Bone marrow (tissue), 2 donors: ENCODE data around the gene HMBS.
"Not testable (repeated sequence)": the region's sequence is repeated elsewhere in the genome, so short reads cannot be mapped to it uniquely, and the experiment has no call there.

ENCODE experiments used
- DNase-seq, 2 donors: peaks; one replicate each; lab custom pipeline; 2025; lab: John Stamatoyannopoulos, UW

HMBS gene

GRCh38 chr11:119084663-119085436 is at the start of gene HMBS:
Gene HMBS, plus strand, starts transcription at chr11:119084881. Its CDS starts 153 bp downstream, at chr11:119085034.
- peak; percentile 88 to 94 for DNase-seq

GRCh38 chr11:119038884-119039283 is 45.8 kb upstream of the HMBS start:
- DNase-seq, result no peak

DNA sequence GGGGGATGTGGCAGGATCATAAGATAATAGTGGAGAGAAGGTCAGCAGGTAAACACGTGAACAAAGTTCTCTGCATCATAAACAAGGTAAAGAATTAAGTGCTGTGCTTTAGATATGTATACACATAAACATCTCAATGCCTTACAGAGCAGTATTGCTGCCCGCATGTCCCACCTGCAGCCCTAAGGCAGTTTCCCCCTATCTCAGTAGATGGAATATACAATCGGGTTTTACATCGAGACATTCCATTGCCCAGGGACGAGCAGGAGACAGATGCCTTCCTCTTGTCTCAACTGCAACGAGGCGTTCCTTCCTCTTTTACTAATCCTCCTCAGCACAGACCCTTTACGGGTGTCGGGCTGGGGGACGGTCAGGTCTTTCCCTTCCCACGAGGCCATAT is 45.2 kb upstream of the HMBS start:
- not testable (repeated sequence) for DNase-seq

- no peak for DNase-seq
Observed at GRCh38 chr11:119041821-119042514, 42.7 kb upstream of the HMBS start.

GRCh38 chr11:119042927-119043326 is 41.8 kb upstream of the HMBS start:
- no peak for DNase-seq

GRCh38 chr11:119044708-119045107 is 40.0 kb upstream of the HMBS start:
- no peak for DNase-seq

DNA sequence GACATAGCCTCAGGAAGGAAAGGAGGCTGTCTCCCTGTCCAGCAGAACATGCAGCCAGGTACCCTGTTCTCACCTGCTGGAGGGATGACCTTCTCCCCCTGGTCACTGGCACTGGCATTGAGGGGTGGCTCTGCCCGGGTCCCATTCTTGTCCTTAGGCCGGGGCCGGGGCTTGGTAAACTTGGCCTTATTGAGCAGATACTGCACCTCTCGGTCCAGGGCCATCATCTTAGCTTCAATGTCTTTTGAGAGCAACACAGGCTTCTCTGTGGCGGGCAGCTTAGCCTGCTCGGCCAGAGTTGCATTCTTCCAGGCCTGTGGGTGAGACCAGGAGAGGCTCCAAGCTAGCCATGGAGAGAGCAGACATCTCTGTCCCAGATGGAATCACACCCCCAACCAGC is 38.2 kb upstream of the HMBS start:
- no peak for DNase-seq

DNA sequence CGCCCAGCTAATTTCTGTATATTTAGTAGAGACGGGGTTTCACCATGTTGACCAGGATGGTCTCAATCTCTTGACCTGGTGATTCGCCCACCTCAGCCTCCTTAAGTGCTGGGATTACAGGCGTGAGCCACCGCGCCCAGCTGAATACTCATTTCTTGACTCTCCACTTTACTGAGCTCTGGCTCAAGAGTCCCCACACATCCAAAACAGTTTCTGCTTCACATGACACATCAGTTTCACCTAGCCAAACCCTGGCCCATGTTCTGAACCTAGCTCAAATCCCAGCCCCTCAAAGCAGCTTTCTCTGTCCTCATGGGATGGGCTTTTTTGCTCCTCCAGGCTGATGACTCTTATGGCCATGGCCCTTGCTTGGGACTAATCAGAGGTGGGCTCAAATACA is 37.5 kb upstream of the HMBS start:
- no peak for DNase-seq

DNA sequence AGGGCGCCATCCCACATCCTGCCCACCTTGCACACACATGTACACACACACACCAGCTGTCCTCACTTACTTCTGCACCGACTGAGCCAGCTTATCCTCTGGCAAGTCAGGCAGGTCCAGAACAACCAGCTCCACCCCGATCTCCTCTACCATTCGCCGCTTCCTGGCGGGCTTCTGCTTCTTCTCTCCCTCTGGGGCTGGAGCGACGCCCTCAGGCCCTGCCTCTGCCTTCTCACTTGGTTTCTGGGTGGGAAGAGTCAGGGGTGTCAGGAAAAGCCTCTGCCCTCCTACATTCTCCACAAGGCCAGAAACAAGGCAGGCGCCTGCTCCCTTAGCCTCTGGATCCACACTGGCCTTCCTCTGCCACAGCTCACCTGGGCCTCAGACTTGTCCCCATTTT is 36.0 kb upstream of the HMBS start:
- no peak for DNase-seq

- DNase-seq, result no peak
Observed at GRCh38 chr11:119049081-119049480, 35.6 kb upstream of the HMBS start.

DNA sequence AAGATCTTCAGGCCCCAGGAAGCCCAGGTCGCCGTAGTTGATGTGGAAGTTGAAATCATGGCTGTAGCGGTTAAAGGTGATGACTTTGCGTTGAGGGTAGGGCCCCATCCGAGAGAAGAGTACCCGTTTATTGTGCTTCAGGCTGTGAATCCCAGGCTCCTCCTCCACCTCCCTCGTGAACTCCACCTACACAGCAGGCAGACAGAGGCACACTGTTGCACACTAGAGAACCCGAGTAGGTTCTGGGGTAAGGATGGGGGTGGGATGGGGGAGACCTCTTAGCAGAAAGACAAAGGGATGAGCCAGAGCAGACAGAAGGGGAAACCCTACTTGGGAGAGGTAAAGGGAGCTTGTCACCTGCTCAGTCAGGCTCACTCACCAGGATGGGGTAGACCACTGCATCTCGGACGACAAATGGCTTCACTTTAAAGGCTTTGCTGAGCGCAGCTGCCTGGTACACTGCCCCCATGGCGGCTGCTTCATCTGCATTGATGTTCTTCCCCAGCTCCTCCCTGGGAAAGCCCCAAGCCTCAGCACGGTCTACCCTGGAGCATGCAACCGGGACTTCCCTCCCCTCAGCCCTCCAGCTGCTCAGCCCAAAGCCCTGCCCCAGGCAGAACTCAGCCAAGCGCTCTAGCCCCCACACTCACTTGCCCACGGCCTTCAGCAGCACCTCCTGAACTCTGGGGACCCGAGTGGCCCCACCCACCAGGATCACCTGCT is 33.1 kb upstream of the HMBS start:
- no peak for DNase-seq

GRCh38 chr11:119052163-119052814 is 32.4 kb upstream of the HMBS start:
- DNase-seq, result no peak

DNA sequence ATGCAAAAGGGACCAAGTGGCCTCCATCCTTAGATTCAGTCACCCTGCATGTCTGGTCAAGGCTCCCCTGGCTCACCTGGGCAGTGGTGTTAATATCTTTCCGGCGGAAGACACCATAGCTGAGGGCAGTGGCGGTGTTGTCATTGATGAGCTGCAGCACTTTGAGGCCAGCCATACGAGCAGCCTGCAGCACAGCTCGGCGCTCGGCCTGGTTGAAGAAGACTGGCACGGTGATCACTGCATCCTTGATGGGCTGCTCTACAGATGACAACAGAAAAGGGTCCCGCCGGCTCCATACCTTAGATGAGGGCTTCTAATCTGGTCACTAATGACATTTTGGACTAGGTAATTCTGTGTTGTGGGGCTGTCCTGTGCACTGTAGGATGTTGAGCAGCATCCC is 30.3 kb upstream of the HMBS start:
- DNase-seq, result peak in 1 of 2 donors; percentile 0

- DNase-seq, result peak in 1 of 2 donors; percentile 31
Observed at GRCh38 chr11:119055901-119056300, 28.8 kb upstream of the HMBS start.

- no peak for DNase-seq
Observed at GRCh38 chr11:119056421-119056999, 28.2 kb upstream of the HMBS start.

- peak; percentile 87 to 90 for DNase-seq
Observed at GRCh38 chr11:119057000-119057769, 27.5 kb upstream of the HMBS start, which contains the start of gene HYOU1. Gene HYOU1, minus strand, starts transcription at chr11:119057205. Its CDS starts 1,045 bp downstream, at chr11:119056160.

DNA sequence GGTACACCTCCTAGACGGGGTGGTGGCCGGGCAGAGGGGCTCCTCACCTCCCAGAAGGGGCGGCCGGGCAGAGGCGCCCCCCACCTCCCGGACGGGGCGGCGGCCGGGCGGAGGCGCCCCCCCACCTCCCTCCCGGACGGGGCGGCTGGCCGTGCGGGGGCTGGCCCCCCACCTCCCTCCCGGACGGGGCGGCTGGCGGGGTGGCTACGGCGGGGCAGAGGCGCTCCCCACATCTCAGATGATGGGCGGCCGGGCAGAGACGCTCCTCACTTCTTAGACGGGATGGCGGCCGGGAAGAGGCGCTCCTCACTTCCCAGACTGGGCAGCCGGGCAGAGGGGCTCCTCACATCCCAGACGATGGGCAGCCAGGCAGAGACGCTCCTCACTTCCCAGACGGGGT is 25.6 kb upstream of the HMBS start:
- DNase-seq, result not testable (repeated sequence)

- no peak for DNase-seq
Observed at GRCh38 chr11:119061256-119061655, 23.4 kb upstream of the HMBS start.

DNA sequence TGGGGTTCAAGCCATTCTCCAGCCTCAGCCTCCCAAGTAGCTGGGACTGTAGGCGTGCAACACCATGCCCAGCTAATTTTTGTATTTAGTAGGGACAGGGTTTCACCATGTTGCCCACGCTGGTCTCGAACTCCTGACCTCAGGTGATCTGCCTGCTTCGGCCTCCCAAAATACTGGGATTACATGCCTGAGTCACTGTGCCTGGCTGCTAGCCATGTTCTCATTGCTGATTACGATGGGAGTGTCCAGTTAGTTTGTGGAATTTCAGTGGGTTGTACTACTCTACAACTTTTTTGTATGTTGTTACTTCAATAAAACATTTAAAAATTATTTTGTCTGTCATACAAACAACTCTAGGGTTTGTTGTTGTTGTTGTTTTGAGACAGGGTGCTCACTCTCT is 21.9 kb upstream of the HMBS start:
- DNase-seq, result no peak

- peak in 1 of 2 donors; percentile 22 for DNase-seq
Observed at GRCh38 chr11:119065369-119065768, 19.3 kb upstream of the HMBS start.
